Adrenal gland (tissue), 5 donors: ENCODE results near the gene REST.

ENCODE experiments used
- POLR2A ChIP-seq, 2 donors: fragments of 450-650 bp; IDR thresholded peaks; one replicate each; pipeline ENCODE4 v1.6.1; 2017; ENCODE audit warnings: antibody characterized with exemption in 2 of 2, mild to moderate bottlenecking in 2 of 2, moderate library complexity in 1 of 2
- TF ChIP-seq, protein P1 (sequence below), 6 experiments: fragments of 450-650 bp in 4 of 6; fragments of 200-600 bp in 2 of 6; sonication (generic) in 1 of 6; IDR thresholded peaks; 1 replicate in 5 of 6; 2 replicates in 1 of 6; pipeline versions ENCODE4 v1.5.1 to v1.8.0; 2016 to 2021; ENCODE audit warnings: antibody characterized with exemption in 6 of 6, mild to moderate bottlenecking in 2 of 6, moderate library complexity in 1 of 6
- donor health status: DM: no; HTN: no; CAD: no.

DNA sequence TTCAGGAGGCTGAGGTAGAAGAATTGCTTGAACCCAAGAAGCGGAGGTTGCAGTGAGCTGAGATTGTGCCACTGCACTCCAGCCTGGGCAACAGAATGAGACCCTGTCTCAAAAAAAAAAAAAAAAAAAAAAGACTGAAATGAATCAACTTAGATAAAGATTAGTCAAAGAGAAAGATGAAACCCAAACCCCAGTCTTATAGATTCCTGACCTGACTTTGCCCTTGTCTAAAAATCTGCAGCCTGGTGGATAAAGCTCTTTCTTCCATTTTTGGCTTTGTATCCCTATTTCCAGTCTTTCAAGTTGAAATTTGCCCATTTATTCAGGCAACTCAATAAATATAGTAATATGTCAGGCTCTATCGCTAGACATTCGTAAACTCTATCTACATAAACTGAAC, 46.9 kb upstream of the REST start:
- TF ChIP-seq, protein P1, sequence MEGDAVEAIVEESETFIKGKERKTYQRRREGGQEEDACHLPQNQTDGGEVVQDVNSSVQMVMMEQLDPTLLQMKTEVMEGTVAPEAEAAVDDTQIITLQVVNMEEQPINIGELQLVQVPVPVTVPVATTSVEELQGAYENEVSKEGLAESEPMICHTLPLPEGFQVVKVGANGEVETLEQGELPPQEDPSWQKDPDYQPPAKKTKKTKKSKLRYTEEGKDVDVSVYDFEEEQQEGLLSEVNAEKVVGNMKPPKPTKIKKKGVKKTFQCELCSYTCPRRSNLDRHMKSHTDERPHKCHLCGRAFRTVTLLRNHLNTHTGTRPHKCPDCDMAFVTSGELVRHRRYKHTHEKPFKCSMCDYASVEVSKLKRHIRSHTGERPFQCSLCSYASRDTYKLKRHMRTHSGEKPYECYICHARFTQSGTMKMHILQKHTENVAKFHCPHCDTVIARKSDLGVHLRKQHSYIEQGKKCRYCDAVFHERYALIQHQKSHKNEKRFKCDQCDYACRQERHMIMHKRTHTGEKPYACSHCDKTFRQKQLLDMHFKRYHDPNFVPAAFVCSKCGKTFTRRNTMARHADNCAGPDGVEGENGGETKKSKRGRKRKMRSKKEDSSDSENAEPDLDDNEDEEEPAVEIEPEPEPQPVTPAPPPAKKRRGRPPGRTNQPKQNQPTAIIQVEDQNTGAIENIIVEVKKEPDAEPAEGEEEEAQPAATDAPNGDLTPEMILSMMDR (IDR thresholded peaks at IDR 0.05): no peak
- no peak for TF ChIP-seq POLR2A (IDR thresholded peaks at IDR 0.05)
